ENCODE results near the gene DNAJC27.

GRCh38 chr2:24958411-24958935 lies 13.3 kb downstream of the DNAJC27 start:
- TF ChIP-seq POLR2A (IDR thresholded peaks at IDR 0.05; ENCODE audit: low read length) (no peak), GATA1 (IDR thresholded peaks at IDR 0.05; ENCODE audit: low read depth, low read length) (no peak)

Data from erythroblast (primary cell).